Spleen (tissue), 7 donors: ENCODE measurements around the gene APLP1.

Source experiments
- CTCF ChIP-seq, 11 experiments: fragments of 200-600 bp in 7 of 11; fragments of 450-650 bp in 4 of 11; sonication (generic) in 4 of 11; IDR thresholded peaks in 8 of 11; conservative IDR thresholded peaks in 3 of 11; 1 replicate in 7 of 11; 2 replicates in 4 of 11; pipeline versions ENCODE4 v1.4.0 to v1.8.0; 2016 to 2021; ENCODE audit warnings: antibody characterized with exemption in 11 of 11, inconsistent platforms in 4 of 11, mild to moderate bottlenecking in 1 of 11
- POLR2AphosphoS5 ChIP-seq, 3 donors: sonication (generic); formaldehyde crosslinking; IDR thresholded peaks; one replicate each; pipeline ENCODE4 v1.5.1; 2017; ENCODE audit warnings: antibody characterized with exemption in 3 of 3
- donor health status: DM: no; HTN: no; CAD: no; lungs with moderate emphysema.
- donor health status: DM: no; HTN: no; CAD: no.
- donor health status: DM: no; HTN: no; CAD: no.

GRCh38 chr19:35851213-35852028 lies 17.0 kb upstream of the APLP1 start:
- TF ChIP-seq POLR2AphosphoS5 (IDR thresholded peaks at IDR 0.05), result no peak
- TF ChIP-seq CTCF (IDR thresholded peaks at IDR 0.05 in 8 of 11, conservative IDR thresholded peaks at IDR 0.05 in 3 of 11), result no peak
